Measurements from ENCODE around the gene AKAP7.
"Not testable (repeated sequence)": the region's sequence is repeated elsewhere in the genome, so short reads cannot be mapped to it uniquely, and the experiment has no call there.

Gene AKAP7

DNA sequence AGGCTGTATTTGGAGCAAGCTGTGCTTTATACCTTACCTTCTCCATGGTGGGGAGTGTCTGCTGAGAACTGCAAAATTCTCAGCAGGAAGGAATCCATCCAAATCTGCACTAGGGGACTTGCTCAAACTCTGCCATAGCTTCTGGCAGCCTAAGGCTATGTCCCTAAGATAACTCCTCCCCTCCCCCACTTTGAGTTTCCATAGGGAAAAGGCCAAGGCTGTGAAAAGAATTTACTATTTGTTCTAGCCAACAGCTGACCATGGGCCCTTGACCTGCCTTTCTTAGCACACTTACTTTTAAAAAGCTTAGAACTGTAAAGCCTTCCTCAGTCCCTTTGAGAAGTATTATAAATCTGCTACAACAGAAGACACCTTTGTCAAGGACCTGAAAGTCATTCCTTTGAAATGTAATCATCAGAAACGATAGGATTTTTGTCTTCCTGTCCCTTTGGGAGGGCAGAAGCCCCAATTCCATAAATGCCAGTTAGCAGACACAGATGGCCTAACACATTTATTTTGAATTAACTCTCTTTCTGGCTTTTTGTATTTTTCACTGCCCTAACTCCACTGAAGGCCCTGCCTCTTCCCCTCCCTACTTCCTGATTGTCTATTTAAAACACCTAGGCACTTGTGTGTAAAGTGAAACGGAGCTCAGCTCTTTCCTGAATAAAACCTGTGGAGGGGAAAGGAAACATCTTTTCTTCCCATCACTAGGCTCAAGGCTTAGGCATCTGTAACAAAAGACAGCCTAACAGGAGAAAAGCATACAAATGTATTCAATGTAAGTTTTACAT is 157.1 kb downstream of the AKAP7 start:
- DNase-seq (ENCODE audit: low spot score): no peak

DNA sequence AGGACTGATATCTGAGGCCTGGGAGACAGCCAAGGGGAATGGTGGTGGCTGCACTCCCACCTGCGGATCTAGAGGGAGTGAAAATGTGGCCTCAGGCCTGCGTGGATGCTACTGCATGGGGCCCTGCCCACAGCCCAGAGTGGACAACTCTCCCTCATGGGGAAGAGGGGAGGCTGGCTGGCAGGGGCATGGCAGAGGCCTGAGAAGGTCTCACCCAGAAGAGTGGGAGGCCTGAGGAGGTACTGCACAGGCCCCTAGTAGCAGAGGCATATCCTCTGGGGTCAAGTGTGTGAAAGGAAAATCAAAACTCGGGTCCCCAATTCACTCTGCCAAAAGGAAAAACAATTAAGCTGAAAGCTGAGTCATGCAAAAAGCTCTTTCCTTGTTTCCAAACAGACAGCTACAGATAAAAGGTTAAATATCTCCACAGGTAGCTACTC is 158.2 kb downstream of the AKAP7 start:
- DNase-seq (ENCODE audit: low spot score): no peak

DNA sequence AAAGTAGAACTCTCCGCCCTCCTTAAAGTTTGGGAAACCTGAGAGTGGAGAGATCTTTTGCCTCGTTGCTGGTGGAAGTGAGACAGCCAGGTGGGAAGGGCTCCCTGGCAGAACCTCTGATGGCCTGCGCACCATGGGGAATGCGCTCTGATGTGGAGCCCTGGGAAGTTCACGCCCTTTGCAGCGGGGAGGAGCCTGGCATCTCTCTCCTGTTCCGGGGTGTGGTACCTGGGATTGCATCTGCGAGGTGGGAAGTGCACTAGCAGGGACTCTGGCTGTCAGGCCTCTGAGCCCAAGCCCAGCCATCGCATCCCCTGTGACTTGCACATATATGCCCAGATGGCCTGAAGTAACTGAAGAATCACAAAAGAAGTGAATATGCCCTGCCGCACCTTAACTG is 159.8 kb downstream of the AKAP7 start:
- no peak for DNase-seq (ENCODE audit: low spot score)

DNA sequence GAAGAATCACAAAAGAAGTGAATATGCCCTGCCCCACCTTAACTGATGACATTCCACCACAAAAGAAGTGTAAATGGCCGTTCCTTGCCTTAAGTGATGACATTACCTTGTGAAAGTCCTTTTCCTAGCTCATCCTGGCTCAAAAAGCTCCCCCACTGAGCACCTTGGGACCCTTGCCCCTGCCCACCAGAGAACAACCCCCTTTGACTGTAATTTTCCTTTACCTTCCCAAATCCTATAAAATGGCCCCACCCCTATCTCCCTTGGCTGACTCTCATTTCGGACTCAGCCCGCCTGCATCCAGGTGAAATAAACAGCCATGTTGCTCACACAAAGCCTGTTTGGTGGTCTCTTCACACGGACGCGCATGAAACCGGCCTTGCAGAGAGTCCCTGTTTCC is 165.6 kb downstream of the AKAP7 start:
- DNase-seq (ENCODE audit: low spot score): not testable (repeated sequence)

DNA sequence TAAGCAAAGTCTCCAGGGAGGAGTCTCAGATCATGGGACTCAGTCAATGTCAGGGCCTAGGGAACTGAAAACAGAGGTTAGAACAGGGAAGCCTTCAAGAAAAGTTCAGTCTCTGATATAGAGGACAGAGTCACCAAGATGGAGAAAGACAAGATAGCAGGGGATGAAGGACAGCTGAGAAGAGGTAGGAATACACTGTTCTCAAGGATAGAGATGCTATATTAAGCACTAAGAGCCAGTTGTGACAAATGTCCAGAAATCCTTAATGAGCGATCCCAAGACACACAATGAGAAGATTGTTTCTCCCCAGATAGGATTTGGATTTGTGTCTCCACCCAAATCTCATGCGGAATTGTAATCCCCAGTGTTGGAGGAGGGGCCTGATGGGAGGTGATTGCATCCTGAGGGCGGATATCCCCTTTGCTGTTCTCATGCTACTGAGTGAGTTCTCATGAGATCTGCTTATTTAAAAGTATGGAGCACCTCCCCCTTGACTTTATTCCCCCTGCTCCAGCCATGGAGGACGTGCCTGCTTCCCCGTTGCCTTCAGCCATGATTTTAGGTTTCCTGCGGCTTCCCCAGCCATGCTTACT is 168.2 kb downstream of the AKAP7 start:
- no peak for DNase-seq (ENCODE audit: low spot score)

DNA sequence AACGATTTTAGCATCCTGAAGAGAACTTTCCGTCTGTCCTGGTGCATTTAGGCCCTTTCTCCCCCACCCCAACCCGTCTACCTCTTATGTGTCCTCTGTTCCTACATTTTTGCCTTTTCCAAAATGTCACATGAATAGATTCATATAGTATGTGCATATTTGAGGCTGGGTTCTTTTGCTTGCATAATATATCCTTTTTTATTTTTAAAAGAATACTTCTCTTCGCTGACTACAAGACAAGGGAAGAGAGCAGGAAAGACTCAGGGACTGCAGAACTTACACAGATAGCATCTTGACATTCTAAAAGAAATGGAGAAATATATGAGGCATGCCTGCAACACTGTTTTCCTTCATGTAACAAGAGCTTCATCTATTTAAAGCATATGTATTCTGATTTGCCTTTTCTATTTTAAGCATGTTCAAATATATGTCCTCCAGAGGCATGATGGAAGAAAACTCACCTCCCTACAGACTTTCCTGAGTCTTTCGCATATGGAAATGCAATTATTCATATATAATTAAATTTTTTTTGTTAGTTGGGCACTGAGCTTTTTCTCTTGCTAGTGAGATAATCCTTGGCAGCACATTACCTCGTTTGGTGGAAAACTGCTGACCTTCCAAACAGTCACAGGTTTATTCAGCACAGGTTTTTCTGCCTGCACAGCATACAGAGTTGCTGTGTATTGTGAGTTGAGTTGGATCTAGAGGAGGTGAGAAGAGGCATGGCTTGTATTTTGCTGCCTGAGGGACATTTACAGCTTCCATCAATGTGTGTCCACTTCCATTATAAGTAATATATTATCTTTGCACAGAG is 170.0 kb downstream of the AKAP7 start:
- no peak for DNase-seq (ENCODE audit: low spot score)

DNA sequence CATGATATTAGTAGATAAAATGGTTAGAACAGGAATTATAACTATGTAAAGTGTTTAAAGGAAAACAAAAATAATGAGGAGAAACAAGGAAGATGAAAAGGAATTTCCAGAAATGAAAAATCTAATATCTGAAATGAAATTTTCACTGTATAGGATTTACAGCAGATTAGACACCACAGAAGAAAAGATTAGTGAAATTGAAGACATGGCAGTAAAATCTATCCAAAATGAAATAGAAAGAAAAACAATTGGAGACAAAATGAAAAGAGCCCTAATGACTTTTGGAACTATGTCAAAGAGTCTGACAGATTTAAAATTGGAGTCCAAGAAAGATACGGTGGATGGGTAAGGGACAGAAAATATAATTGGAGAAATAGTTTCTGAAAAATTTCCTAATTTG is 174.2 kb downstream of the AKAP7 start:
- no peak for DNase-seq (ENCODE audit: low spot score)

DNA sequence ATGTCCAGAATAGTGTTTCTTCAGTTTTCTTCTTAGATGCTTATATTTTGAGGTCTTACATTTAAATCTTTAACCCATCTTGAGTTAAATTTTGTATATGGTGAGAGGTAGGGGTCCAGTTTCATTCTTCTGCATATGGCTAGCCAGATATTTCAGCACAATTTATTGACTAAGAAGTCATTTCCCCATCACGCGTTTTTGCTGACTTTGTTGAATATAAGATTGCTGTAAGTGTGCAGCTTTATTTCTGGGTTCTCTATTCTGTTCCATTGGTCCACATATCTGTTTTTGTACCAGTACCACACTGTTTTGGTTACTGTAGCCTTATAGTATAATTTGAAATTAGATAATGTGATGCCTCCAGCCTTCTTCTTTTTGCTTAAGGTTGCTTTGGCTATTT is 179.6 kb downstream of the AKAP7 start:
- no peak for DNase-seq (ENCODE audit: low spot score)

DNA sequence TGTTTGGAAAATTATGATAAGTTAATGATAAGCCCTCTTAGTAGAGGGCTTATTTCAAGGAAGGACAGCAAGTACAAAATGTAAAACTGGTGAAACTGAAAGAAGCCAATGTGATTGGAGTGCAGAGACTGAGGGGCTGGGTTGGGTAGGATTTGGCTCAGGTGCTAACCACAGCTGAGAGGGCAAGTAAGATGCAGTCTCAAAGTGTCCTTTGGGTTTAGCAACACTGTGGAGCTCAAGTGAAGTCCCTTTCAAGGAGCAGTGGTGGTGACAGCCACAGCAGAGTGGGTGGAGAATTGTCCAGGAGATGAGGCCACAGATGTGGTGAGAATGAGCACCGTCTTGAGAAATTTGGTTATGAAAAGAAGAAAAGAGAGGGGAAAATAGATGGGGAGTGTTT is 181.4 kb downstream of the AKAP7 start:
- no peak for DNase-seq (ENCODE audit: low spot score)

DNA sequence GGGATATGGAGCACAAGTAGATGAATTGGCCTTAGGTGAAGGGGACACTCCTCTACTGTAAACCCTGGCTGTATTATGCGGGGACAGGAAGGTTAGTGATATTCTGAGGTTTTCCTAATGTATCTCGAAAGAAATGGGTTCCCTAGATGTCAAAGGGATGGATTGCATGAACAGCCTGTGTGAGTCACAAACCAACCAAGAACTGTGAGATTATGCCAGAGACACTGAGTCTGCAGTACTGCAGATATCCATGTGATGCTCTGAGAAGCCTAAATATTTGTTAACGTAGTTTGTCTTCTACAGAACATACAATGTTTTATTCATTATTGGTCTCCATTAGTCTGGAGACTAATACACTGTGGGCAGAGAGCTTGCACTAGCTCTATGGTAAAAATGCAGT is 182.2 kb downstream of the AKAP7 start:
- no peak for DNase-seq (ENCODE audit: low spot score)

DNA sequence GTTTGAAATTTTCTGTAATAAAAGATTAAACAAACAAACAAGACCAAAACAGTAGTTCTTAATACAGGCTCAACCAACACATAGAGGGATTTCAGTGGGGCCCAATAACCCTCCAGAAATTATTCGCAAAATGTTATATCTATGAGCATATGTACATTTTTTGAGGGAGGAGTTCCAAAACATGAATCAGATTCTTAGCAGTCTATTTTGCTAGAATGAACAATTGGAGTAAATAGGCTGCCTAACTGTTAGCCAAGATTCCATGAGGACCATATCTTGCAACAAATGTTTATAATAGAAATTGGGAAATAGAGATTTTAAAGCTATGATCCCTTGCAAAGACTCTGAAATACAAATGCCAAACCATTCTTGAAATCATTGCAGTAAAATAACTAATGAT is 186.3 kb downstream of the AKAP7 start:
- DNase-seq (ENCODE audit: low spot score): no peak

DNA sequence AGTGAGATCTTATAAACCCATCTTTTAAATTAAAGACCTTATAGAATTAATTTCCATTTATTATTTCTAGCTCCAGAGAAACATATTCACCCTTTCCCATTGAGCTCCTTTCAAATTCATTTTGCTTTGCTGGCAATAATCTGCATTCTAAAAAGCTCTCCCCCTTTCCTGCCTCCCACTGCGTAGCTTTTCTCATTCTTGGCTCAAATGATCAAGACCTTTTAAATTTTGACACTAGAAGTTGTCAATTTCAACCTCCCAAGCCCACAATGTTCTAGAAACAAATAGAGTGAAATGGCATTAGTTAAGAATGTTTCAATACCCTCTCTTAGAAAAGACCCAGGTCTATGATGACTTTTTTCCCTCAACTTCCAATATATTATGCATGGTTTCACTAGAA is 186.9 kb downstream of the AKAP7 start:
- no peak for DNase-seq (ENCODE audit: low spot score)

DNA sequence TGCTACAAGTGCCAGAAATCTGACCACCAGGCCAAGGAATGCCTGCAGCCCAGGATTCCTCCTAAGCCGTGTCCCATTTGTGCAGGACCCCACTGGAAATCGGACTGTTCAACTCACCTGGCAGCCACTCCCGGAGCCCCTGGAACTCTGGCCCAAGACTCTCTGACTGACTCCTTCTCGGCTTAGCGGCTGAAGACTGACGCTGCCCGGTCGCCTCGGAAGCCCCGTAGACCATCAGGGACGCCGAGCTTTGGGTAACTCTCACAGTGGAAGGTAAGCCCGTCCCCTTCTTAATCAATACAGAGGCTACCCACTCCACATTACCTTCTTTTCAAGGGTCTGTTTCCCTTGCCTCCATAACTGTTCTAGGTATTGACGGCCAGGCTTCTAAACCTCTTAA is 190.4 kb downstream of the AKAP7 start:
- not testable (repeated sequence) for DNase-seq (ENCODE audit: low spot score)

DNA sequence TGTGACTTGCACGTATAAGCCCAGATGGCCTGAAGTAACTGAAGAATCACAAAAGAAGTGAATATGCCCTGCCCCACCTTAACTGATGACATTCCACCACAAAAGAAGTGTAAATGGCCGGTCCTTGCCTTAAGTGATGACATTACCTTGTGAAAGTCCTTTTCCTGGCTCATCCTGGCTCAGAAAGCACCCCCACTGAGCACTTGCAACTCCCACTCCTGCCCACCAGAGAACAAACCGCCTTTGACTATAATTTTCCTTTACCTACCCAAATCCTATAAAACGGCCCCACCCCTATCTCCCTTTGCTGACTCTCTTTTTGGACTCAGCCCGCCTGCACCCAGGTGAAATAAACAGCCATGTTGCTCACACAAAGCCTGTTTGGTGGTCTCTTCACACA is 193.5 kb downstream of the AKAP7 start:
- not testable (repeated sequence) for DNase-seq (ENCODE audit: low spot score)

DNA sequence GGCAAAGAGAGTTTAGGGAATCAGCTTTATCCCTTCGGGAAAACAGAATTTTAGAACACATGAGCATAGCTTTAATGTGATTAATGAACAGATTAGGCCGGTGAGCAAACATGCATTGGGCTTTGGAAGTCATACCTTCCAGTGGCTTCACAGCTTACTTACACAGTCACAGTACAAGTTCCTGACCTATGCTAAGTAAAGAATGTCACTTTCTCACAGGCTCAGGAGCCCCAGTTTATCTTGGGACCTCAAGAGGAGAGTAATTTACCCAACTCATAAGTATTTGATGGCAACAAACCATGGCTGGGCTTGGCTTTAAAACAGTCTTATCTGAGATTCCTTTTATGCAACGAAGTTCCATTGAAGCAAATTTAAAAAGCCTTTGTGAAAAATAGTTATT is 195.9 kb downstream of the AKAP7 start:
- DNase-seq (ENCODE audit: low spot score): no peak

DNA sequence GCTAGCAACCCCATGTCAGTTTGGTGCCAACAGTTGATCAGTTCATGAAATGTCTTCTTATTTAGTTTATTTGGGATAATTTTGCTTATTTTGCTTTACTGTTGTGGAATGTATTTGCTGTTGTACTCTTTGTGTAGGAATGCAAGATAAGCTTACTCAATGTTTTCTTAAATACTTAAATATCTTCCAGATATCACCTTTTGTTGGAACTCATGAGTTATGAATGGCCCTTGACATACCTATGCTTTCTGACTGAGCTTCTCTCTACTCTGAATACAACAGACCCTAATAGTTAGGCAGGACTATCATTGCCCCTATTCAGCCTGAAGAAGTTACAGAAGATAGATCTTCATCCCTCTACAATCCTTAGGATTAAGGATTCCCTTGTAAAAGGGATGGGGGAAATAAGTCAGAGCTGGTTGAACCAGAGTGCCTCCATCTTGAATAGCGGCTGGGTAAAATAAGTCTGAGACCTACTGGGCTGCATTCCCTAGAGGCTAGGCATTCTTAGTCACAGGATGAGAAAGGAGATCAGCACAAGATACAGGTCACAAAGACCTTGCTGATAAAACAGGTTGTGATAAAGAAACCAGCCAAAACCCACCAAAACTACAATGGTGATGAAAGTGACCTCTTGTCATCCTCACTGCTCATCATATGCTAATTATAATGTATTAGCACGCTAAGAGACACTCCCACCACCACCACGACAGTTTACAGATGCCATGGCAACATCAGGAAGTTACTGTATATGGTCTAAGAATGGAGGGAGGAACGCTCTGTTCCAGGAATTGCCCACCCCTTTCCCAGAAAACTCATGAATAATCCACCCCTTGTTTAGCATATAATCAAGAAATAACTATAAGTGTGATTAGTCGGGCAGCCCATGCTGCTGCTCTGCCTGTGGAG is 196.9 kb downstream of the AKAP7 start:
- no peak for DNase-seq (ENCODE audit: low spot score)

Data from putamen (tissue), 1 donor.